GM12864 (cell line): ENCODE results near the gene ANTXR1.

ENCODE experiments used
- DNase-seq: peaks from one replicate; pipeline ENCODE4 v3.0.0-alpha.2; 2011; ENCODE audit warnings: low read depth
- H3K4me3 ChIP-seq: 2 replicates; pipeline ENCODE4 v1.5.1; 2011; ENCODE audit warnings: mild to moderate bottlenecking, low read depth, low read length, control low read depth
- CTCF ChIP-seq: IDR thresholded peaks from 2 replicates; pipeline ENCODE4 v1.5.1; 2011; ENCODE audit warnings: low read depth, mild to moderate bottlenecking, moderate library complexity, low read length, control low read depth, inconsistent platforms; ENCODE audit errors: missing control alignments

ANTXR1 gene

GRCh38 chr2:69113627-69114026 lies 100.6 kb downstream of the ANTXR1 start:
- TF ChIP-seq CTCF = no peak
- H3K4me3 ChIP-seq = no peak overlapping the region
- DNase-seq = no peak

GRCh38 chr2:69114534-69114933 lies 101.6 kb downstream of the ANTXR1 start:
- H3K4me3 ChIP-seq = no peak overlapping the region
- TF ChIP-seq CTCF = no peak
- no peak for DNase-seq

- no peak overlapping the region for H3K4me3 ChIP-seq
- TF ChIP-seq CTCF = no peak
- DNase-seq = no peak
Observed at GRCh38 chr2:69116438-69116837, 103.5 kb downstream of the ANTXR1 start.

- DNase-seq = no peak
- no peak for TF ChIP-seq CTCF
- no peak overlapping the region for H3K4me3 ChIP-seq
Observed at GRCh38 chr2:69118609-69119008, 105.6 kb downstream of the ANTXR1 start.

- no peak for DNase-seq
- no peak for TF ChIP-seq CTCF
- H3K4me3 ChIP-seq = no peak overlapping the region
Observed at GRCh38 chr2:69119104-69119894, 106.3 kb downstream of the ANTXR1 start.

GRCh38 chr2:69122271-69122670 lies 109.3 kb downstream of the ANTXR1 start:
- no peak for DNase-seq
- H3K4me3 ChIP-seq = no peak overlapping the region
- no peak for TF ChIP-seq CTCF

GRCh38 chr2:69123182-69123581 lies 110.2 kb downstream of the ANTXR1 start:
- DNase-seq = no peak
- H3K4me3 ChIP-seq = no peak overlapping the region
- TF ChIP-seq CTCF = no peak
